Neural progenitor cell (in vitro differentiated cells): Measurements from ENCODE around the gene ZBED4. TPM values are rescaled to one million over a fixed set of nuclear protein-coding genes. Genes with fewer than 3 reads are reported as not detected.
A peak's percentile ranks its signal among the peaks of the same experiment; 100 is the strongest.

Experiments
- DNase-seq: peaks from one replicate; pipeline ENCODE4 v3.0.0-alpha.2; 2016; ENCODE audit warnings: low spot score
- H2AFZ ChIP-seq: fragments of 200-600 bp; sonication (generic); replicated peaks from 2 replicates; pipeline ENCODE4 v1.6.1; 2016; ENCODE audit warnings: antibody characterized with exemption
- H3F3A ChIP-seq: fragments of 200-600 bp; sonication (generic); 2 replicates; pipeline ENCODE4 v1.6.1; 2016; ENCODE audit warnings: antibody characterized with exemption, low read depth
- H3K27ac ChIP-seq: fragments of 200-600 bp; sonication (generic); 2 replicates; pipeline ENCODE4 v1.5.1; 2016; ENCODE audit warnings: mild to moderate bottlenecking
- H3K27me3 ChIP-seq: fragments of 200-600 bp; sonication (generic); 2 replicates; pipeline ENCODE4 v1.6.1; 2016; ENCODE audit warnings: mild to moderate bottlenecking, moderate library complexity
- H3K36me3 ChIP-seq: fragments of 200-600 bp; sonication (generic); 2 replicates; pipeline ENCODE4 v1.5.1; 2016
- H3K4me1 ChIP-seq: fragments of 200-600 bp; sonication (generic); 2 replicates; pipeline ENCODE4 v1.6.1; 2016; ENCODE audit warnings: mixed run types
- H3K4me2 ChIP-seq: fragments of 200-600 bp; sonication (generic); 2 replicates; pipeline ENCODE4 v1.6.1; 2016
- H3K4me3 ChIP-seq: fragments of 200-600 bp; sonication (generic); 2 replicates; pipeline ENCODE4 v1.5.1; 2016
- H3K79me2 ChIP-seq: fragments of 200-600 bp; sonication (generic); 2 replicates; pipeline ENCODE4 v1.6.1; 2016; ENCODE audit warnings: low read depth
- H3K9ac ChIP-seq: fragments of 200-600 bp; sonication (generic); 2 replicates; pipeline ENCODE4 v1.6.1; 2016
- H3K9me3 ChIP-seq: fragments of 200-600 bp; sonication (generic); 2 replicates; pipeline ENCODE4 v1.5.1; 2016; ENCODE audit warnings: low read depth
- H4K20me1 ChIP-seq: fragments of 200-600 bp; sonication (generic); 2 replicates; pipeline ENCODE4 v1.6.1; 2016; ENCODE audit warnings: low read depth
- H3K27ac Mint-ChIP-seq: 3 replicates; pipeline ENCODE4 v1.8.0; 2021; ENCODE audit warnings: mixed read lengths
- H3K27me3 Mint-ChIP-seq: 2 replicates; pipeline ENCODE4 v1.8.0; 2022; ENCODE audit warnings: low read depth, mild to moderate bottlenecking, inconsistent platforms, moderate library complexity, mixed read lengths; ENCODE audit not compliant: insufficient read depth
- H3K36me3 Mint-ChIP-seq: 3 replicates; pipeline ENCODE4 v1.8.0; 2021; ENCODE audit warnings: mixed read lengths
- H3K4me1 Mint-ChIP-seq: 3 replicates; pipeline ENCODE4 v1.8.0; 2021; ENCODE audit warnings: mixed read lengths
- H3K4me3 Mint-ChIP-seq: 3 replicates; pipeline ENCODE4 v1.8.0; 2021; ENCODE audit warnings: mild to moderate bottlenecking, moderate library complexity, mixed read lengths
- H3K9me3 Mint-ChIP-seq: 3 replicates; pipeline ENCODE4 v1.8.0; 2020; ENCODE audit warnings: mixed read lengths
- EZH2 ChIP-seq: fragments of 200-600 bp; sonication (generic); IDR thresholded peaks from 2 replicates; pipeline ENCODE4 v1.6.1; 2017; ENCODE audit warnings: antibody characterized with exemption, mild to moderate bottlenecking, moderate library complexity
- EZH2phosphoT487 ChIP-seq: fragments of 200-600 bp; sonication (generic); IDR thresholded peaks from 2 replicates; pipeline ENCODE4 v1.6.1; 2017; ENCODE audit warnings: antibody characterized with exemption
- total RNA-seq: library from RNA; depleted of rRNA; stranded (reverse); fragments of >200 nt; gene quantifications from 2 replicates; pipeline ENCODE4 v1.2.3, GENCODE V29; 2015; ENCODE audit warnings: low replicate concordance
- TF ChIP-seq, protein P1 (sequence below): fragments of 200-600 bp; sonication (generic); IDR thresholded peaks from 2 replicates; pipeline ENCODE4 v1.5.1; 2017; ENCODE audit warnings: antibody characterized with exemption, mild to moderate bottlenecking

The ZBED4 gene
- total RNA-seq, 1 donor from 2014 or later: 23.1 TPM

DNA sequence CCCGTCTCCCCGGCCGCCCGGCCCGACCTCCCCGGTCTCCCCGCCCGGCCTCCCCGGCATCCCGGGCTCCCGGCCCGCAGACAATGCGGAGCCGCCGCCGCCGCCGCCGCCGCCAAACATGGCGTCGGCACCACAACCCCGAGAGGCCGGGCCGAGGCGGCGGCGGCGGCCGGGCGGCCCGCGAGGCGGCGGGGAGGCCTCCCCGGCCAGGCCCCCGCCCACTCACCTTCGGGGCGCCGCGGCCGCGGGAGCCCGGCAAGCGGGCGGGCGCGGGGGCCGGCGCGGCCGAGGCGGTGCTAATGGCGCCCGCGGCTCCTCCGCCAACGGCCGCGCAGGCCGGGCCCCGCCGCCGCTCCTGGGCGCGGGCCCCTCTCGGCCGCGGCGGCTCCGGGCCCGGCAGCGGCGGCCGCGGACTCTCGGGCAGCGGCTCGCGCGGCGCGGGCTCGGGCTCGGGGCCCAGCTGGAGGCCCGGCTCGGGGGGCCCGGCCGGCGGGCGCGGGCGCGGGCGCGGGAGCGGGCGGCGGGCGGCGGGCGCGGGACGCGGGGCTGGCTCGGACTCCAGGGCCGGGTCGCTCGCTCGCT is 26.3 kb upstream of the ZBED4 start:
- Mint-ChIP-seq H3K27ac (no peak overlapping the region), H3K4me3 (peak overlapping the region; percentile 64), H3K9me3 (peaks cover 19% of the 10 kb centered on the region), H3K36me3 (peaks cover 27% of the 10 kb centered on the region), H3K4me1 (peaks cover 26% of the 10 kb centered on the region), H3K27me3 (peaks cover 11% of the 10 kb centered on the region)
- no peak overlapping the region for H3K27ac ChIP-seq
- H3K27me3 ChIP-seq: no peaks in the 10 kb centered on the region
- H3K79me2 ChIP-seq: peaks cover 53% of the 10 kb centered on the region
- no peak for TF ChIP-seq EZH2
- TF ChIP-seq, protein P1, sequence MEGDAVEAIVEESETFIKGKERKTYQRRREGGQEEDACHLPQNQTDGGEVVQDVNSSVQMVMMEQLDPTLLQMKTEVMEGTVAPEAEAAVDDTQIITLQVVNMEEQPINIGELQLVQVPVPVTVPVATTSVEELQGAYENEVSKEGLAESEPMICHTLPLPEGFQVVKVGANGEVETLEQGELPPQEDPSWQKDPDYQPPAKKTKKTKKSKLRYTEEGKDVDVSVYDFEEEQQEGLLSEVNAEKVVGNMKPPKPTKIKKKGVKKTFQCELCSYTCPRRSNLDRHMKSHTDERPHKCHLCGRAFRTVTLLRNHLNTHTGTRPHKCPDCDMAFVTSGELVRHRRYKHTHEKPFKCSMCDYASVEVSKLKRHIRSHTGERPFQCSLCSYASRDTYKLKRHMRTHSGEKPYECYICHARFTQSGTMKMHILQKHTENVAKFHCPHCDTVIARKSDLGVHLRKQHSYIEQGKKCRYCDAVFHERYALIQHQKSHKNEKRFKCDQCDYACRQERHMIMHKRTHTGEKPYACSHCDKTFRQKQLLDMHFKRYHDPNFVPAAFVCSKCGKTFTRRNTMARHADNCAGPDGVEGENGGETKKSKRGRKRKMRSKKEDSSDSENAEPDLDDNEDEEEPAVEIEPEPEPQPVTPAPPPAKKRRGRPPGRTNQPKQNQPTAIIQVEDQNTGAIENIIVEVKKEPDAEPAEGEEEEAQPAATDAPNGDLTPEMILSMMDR: no peak
- TF ChIP-seq EZH2phosphoT487: no peak
- no peaks in the 10 kb centered on the region for H3K36me3 ChIP-seq
- peak overlapping the region; percentile 97 for H3K4me3 ChIP-seq
- peaks cover 46% of the 10 kb centered on the region for H4K20me1 ChIP-seq
- DNase-seq: peak; percentile 67
- H3K9ac ChIP-seq: peak overlapping the region; percentile 86
- H3F3A ChIP-seq: no peaks in the 10 kb centered on the region
- H3K4me2 ChIP-seq: peak overlapping the region; percentile 98
- H3K4me1 ChIP-seq: peaks cover 11% of the 10 kb centered on the region
- peaks cover 7% of the 10 kb centered on the region for H3K9me3 ChIP-seq
- no peak overlapping the region for H2AFZ ChIP-seq

DNA sequence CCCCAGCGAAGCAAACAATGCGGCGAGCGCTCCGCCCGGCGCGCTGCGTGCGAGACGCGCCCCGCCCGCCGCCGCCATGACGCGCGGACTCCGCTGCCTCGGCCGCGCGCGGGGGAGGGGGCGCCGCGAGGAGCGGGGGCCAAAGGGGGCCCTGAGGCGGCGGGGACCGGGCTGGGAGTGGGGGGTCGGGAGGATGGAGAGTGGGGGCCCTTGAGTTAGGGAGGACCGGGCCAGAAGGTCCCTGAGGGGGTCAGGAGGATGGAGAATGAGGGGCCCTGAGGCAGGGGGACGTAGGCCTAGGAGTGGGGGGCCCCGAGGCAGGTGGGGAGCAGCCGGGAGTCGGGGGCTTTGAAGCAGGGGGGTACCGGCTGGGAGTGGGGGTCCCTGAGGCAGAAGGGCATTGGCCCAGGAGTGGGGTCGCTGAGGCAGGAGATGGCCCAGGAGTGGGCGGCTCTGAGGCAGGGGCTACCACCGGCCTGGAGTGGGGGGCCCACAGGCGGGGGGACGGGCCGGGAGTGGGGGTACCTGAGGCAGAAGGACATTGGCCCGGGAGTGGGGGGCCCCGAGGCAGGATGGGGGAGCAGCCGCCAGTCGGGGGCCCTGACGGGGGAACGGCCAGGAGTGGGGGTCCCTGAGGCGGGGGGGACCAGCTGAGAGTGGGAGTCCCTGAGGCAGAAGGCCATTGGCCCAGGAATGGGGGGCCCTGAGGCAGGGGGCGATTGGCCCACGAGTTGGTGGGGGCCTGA is 25.6 kb upstream of the ZBED4 start, which contains the start of gene BRD1:
BRD1 (minus strand) TSS at position 21 of the 746 bp plus-strand sequence. CDS start 3,556 bp downstream, outside the sequence.
- Mint-ChIP-seq H3K9me3 (peaks cover 22% of the 10 kb centered on the region), H3K4me3 (peak within 1 kb of the TSS; percentile 91), H3K4me1 (peaks cover 26% of the 10 kb centered on the region), H3K27me3 (peaks cover 11% of the 10 kb centered on the region), H3K36me3 (peaks cover 22% of the 10 kb centered on the region), H3K27ac (no peak within 1 kb of the TSS)
- H3K4me1 ChIP-seq: peaks cover 11% of the 10 kb centered on the region
- H3K36me3 ChIP-seq: no peaks in the 10 kb centered on the region
- TF ChIP-seq EZH2phosphoT487: no peak
- no peak for TF ChIP-seq EZH2
- no peaks in the 10 kb centered on the region for H3K27me3 ChIP-seq
- peak within 1 kb of the TSS; percentile 98 for H3K4me2 ChIP-seq
- DNase-seq: peak; percentile 84
- peak within 1 kb of the TSS; percentile 93 for H2AFZ ChIP-seq
- H3F3A ChIP-seq: no peaks in the 10 kb centered on the region
- H3K9ac ChIP-seq: peak within 1 kb of the TSS; percentile 86
- H3K79me2 ChIP-seq: peaks cover 46% of the 10 kb centered on the region
- peaks cover 7% of the 10 kb centered on the region for H3K9me3 ChIP-seq
- peaks cover 39% of the 10 kb centered on the region for H4K20me1 ChIP-seq
- H3K4me3 ChIP-seq: peak within 1 kb of the TSS; percentile 97
- H3K27ac ChIP-seq: no peak within 1 kb of the TSS

DNA sequence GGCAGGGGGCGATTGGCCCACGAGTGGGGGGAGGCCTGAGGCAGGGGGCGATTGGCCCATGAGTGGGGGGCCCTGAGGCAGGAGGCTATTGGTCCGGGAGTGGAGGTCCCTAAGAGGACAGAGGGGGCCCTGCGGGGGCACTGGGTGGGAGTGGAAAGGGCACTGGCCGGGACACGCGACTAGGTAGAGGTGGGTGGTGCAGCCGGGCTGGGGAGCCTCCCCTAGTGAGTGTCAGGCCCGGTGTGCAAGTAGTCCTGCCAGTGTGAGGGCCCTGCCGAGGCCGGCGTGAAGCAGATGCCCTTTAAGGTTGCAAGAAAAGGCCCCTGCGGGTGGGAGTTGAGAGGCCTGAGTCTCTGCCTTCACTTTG is 25.1 kb upstream of the ZBED4 start:
- Mint-ChIP-seq H3K4me3 (peak overlapping the region; percentile 55), H3K4me1 (peaks cover 25% of the 10 kb centered on the region), H3K36me3 (peaks cover 20% of the 10 kb centered on the region), H3K27ac (no peak overlapping the region), H3K9me3 (peaks cover 22% of the 10 kb centered on the region), H3K27me3 (peaks cover 14% of the 10 kb centered on the region)
- no peaks in the 10 kb centered on the region for H3K36me3 ChIP-seq
- H3K79me2 ChIP-seq: peaks cover 40% of the 10 kb centered on the region
- no peak overlapping the region for H3K9ac ChIP-seq
- no peak overlapping the region for H3K27ac ChIP-seq
- TF ChIP-seq EZH2 (no peak), EZH2phosphoT487 (no peak)
- TF ChIP-seq, protein P1: no peak
- no peaks in the 10 kb centered on the region for H3K27me3 ChIP-seq
- DNase-seq: no peak
- H3F3A ChIP-seq: no peaks in the 10 kb centered on the region
- peaks cover 11% of the 10 kb centered on the region for H3K4me1 ChIP-seq
- no peak overlapping the region for H3K4me3 ChIP-seq
- no peak overlapping the region for H2AFZ ChIP-seq
- peaks cover 7% of the 10 kb centered on the region for H3K9me3 ChIP-seq
- H4K20me1 ChIP-seq: peaks cover 34% of the 10 kb centered on the region
- no peak overlapping the region for H3K4me2 ChIP-seq
